Endothelial cell (in vitro differentiated cells): ENCODE data around the gene FRRS1. TPM values are rescaled to one million over a fixed set of nuclear protein-coding genes. Genes with fewer than 3 reads are reported as not detected.

Experiments
- DNase-seq: peaks from one replicate; pipeline ENCODE4 v3.0.0; 2021; ENCODE audit warnings: low spot score
- H3K27ac Mint-ChIP-seq: one replicate; pipeline ENCODE4 v1.8.0; 2021; ENCODE audit warnings: mixed read lengths, inconsistent platforms; ENCODE audit not compliant: unreplicated experiment
- H3K27me3 Mint-ChIP-seq: one replicate; pipeline ENCODE4 v1.8.0; 2021; ENCODE audit warnings: mild to moderate bottlenecking, moderate library complexity, mixed read lengths, inconsistent platforms; ENCODE audit not compliant: unreplicated experiment
- H3K36me3 Mint-ChIP-seq: one replicate; pipeline ENCODE4 v1.8.0; 2021; ENCODE audit warnings: mild to moderate bottlenecking, low read depth, mixed read lengths, inconsistent platforms; ENCODE audit not compliant: unreplicated experiment
- H3K4me1 Mint-ChIP-seq: one replicate; pipeline ENCODE4 v1.8.0; 2021; ENCODE audit warnings: mild to moderate bottlenecking, mixed read lengths, inconsistent platforms; ENCODE audit not compliant: unreplicated experiment
- H3K4me3 Mint-ChIP-seq: one replicate; pipeline ENCODE4 v1.8.0; 2021; ENCODE audit warnings: mild to moderate bottlenecking, mixed read lengths, inconsistent platforms; ENCODE audit not compliant: unreplicated experiment
- H3K9me3 Mint-ChIP-seq: one replicate; pipeline ENCODE4 v1.8.0; 2021; ENCODE audit warnings: mixed read lengths, inconsistent platforms; ENCODE audit not compliant: unreplicated experiment
- CTCF ChIP-seq: fragments of 200-600 bp; sonication (generic); IDR thresholded peaks from one replicate; pipeline ENCODE4 v1.5.0; 2021; ENCODE audit warnings: antibody characterized with exemption; ENCODE audit not compliant: unreplicated experiment
- total RNA-seq: library from RNA; stranded (reverse); fragmentation: NEBNext Ultra II Directional; extraction: Animal tissue kit (Norgen Biotek cat#: 25700); gene quantifications from one replicate; pipeline ENCODE4 v1.2.1, GENCODE V29; 2021; ENCODE audit not compliant: unreplicated experiment

FRRS1 gene
- total RNA-seq, 1 donor from 2014 or later: 4.1 TPM

GRCh38 chr1:99673315-99673714, 93.1 kb downstream of the FRRS1 start:
- no peaks in the 10 kb centered on the region for H3K27me3 Mint-ChIP-seq
- DNase-seq: no peak
- no peak overlapping the region for H3K4me3 Mint-ChIP-seq
- H3K4me1 Mint-ChIP-seq: peaks cover 10% of the 10 kb centered on the region
- H3K36me3 Mint-ChIP-seq: no peaks in the 10 kb centered on the region
- no peak overlapping the region for H3K27ac Mint-ChIP-seq
- no peaks in the 10 kb centered on the region for H3K9me3 Mint-ChIP-seq
- TF ChIP-seq CTCF: no peak

DNA sequence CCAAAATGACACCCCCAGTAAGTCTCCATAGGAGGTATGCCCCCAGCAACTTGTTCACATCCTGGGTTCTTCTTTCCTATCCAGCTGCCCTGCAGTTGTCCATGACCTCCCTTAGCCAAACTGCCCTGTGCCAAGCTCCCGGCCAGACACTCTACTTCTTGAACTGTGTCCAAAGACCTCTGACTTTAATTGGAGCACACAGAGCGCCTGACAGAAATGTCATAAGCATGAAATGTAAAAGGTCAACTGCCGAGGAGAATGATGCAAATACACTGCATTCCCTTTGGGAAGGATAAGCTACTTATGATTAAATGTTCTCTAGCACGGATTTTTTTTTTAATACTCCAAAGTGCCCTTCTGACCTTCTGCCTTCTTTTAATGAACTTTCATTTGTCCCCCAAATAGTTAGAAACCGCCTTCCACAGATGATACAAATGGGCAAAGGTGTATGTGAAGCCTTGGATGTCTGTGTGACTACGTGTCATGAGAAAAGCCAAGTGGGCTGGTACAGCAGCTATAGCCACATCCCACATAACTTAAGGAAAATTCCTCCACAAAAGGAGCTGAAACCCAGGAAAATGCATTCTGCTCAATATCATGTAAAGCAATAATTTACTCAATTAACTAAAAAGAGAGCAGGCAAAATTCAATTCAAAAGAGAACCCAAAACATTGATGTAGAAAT, 93.8 kb downstream of the FRRS1 start:
- Mint-ChIP-seq H3K4me1 (peaks cover 10% of the 10 kb centered on the region), H3K27ac (no peak overlapping the region), H3K4me3 (no peak overlapping the region), H3K27me3 (no peaks in the 10 kb centered on the region), H3K9me3 (no peaks in the 10 kb centered on the region), H3K36me3 (no peaks in the 10 kb centered on the region)
- TF ChIP-seq CTCF: no peak
- DNase-seq: no peak

- no peak for DNase-seq
- Mint-ChIP-seq H3K27me3 (no peaks in the 10 kb centered on the region), H3K9me3 (no peaks in the 10 kb centered on the region), H3K4me1 (peaks cover 10% of the 10 kb centered on the region), H3K27ac (no peak overlapping the region), H3K36me3 (no peaks in the 10 kb centered on the region), H3K4me3 (no peak overlapping the region)
- no peak for TF ChIP-seq CTCF
These were observed 94.4 kb downstream of the FRRS1 start for GRCh38 chr1:99672038-99672437.

GRCh38 chr1:99670583-99670982, 95.9 kb downstream of the FRRS1 start:
- no peaks in the 10 kb centered on the region for H3K27me3 Mint-ChIP-seq
- H3K4me1 Mint-ChIP-seq: peaks cover 10% of the 10 kb centered on the region
- TF ChIP-seq CTCF: no peak
- DNase-seq: no peak
- H3K27ac Mint-ChIP-seq: no peak overlapping the region
- no peaks in the 10 kb centered on the region for H3K36me3 Mint-ChIP-seq
- H3K4me3 Mint-ChIP-seq: no peak overlapping the region
- H3K9me3 Mint-ChIP-seq: no peaks in the 10 kb centered on the region

GRCh38 chr1:99669821-99670220, 96.6 kb downstream of the FRRS1 start:
- peaks cover 10% of the 10 kb centered on the region for H3K4me1 Mint-ChIP-seq
- no peak for DNase-seq
- H3K27ac Mint-ChIP-seq: no peak overlapping the region
- H3K36me3 Mint-ChIP-seq: no peaks in the 10 kb centered on the region
- H3K4me3 Mint-ChIP-seq: no peak overlapping the region
- no peaks in the 10 kb centered on the region for H3K9me3 Mint-ChIP-seq
- H3K27me3 Mint-ChIP-seq: no peaks in the 10 kb centered on the region
- no peak for TF ChIP-seq CTCF
